H1 (cell line): ENCODE results near the gene GSTO2. TPM values are rescaled to one million over a fixed set of nuclear protein-coding genes. Genes with fewer than 3 reads are reported as not detected.

ENCODE experiments used
- BACH1 ChIP-seq: IDR thresholded peaks from 2 replicates; pipeline ENCODE4 v1.6.1; 2012; ENCODE audit warnings: low read length, improper control_type of control experiment
- CTCF ChIP-seq, 3 experiments: IDR thresholded peaks; 1 replicate in 2 of 3; 2 replicates in 1 of 3; pipeline versions ENCODE4 v1.5.1 to v1.6.1; 2011; ENCODE audit warnings: low read length in 3 of 3, mild to moderate bottlenecking in 3 of 3, inconsistent platforms in 2 of 3, low read depth in 1 of 3, moderate library complexity in 1 of 3; ENCODE audit not compliant: insufficient read depth in 1 of 3; ENCODE audit errors: control extremely low read depth in 1 of 3
- GTF2F1 ChIP-seq: IDR thresholded peaks from 2 replicates; pipeline ENCODE4 v1.6.1; 2012; ENCODE audit warnings: low read depth, low read length, improper control_type of control experiment, borderline replicate concordance
- JUN ChIP-seq: IDR thresholded peaks from 2 replicates; pipeline ENCODE4 v1.6.1; 2011; ENCODE audit warnings: low read depth, mild to moderate bottlenecking, improper control_type of control experiment, low read length
- SIRT6 ChIP-seq: IDR thresholded peaks from one replicate; pipeline ENCODE4 v1.7.1; 2012; ENCODE audit warnings: low read length, inconsistent platforms
- SUZ12 ChIP-seq: fragments of 200-600 bp; sonication (generic); IDR thresholded peaks from 2 replicates; pipeline ENCODE4 v1.6.1; 2012; ENCODE audit warnings: mild to moderate bottlenecking, inconsistent platforms, low read length, moderate library complexity, mixed read lengths
- TAF1 ChIP-seq: IDR thresholded peaks from 2 replicates; pipeline ENCODE4 v1.6.1; 2011; ENCODE audit warnings: mild to moderate bottlenecking, low read depth, low read length
- polyA plus RNA-seq, 7 experiments: library from polyadenylated mRNA; depleted of rRNA in 3 of 7; stranded (reverse) in 5 of 7; unstranded in 2 of 7; fragments of >200 nt in 5 of 7; fragments of 200-250 nt in 2 of 7; gene quantifications; 1 replicate in 5 of 7; 2 replicates in 1 of 7; 4 replicates in 1 of 7; pipeline versions ENCODE4 v1.2.1 to v1.2.3, GENCODE V29; 2011 to 2013; ENCODE audit warnings: missing spikeins in 2 of 7, mixed read lengths in 2 of 7
- total RNA-seq: library from RNA; stranded (reverse); fragmentation: NEBNext Ultra II Directional; extraction: Animal tissue kit (Norgen Biotek cat#: 25700); gene quantifications from 2 replicates; pipeline ENCODE4 v1.2.1, GENCODE V29; 2021

GSTO2 gene
- total and polyA plus RNA-seq, 2 of the 8 experiments (the other 6 are each of a cell fraction or from before 2014, with no cell fraction given) = 13.1 to 41.7 TPM

DNA sequence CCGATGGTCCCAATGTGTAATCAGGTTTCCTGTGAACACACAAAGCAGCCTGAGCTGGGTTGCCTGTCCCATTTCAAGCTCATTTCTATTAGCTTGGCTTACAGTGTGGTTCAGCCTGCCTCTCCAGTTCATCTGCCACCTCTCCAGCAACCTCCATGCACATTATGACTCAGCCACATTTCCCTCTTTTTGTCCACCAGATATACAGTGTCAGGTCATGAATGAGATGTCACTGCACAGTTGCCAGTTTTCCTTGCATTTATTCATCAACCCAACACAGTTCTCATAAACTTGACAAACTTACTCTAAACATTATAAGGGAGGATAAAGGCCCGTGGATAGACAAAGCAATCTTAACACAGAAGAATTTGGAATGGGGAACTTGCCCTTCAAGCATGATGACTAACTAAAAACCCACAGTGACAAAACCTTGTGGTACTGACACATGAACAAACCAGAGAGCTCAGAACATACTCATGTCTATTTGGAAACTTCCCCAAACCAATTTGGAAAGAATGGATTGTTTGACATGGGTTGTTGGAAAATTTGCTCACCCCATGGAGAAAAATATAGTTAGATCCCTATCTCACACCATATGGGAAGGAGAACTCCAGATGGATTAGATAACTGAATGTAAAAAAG lies 82.2 kb downstream of the GSTO2 start (continued):
- no peak for TF ChIP-seq TAF1
- no peak for TF ChIP-seq BACH1
- no peak for TF ChIP-seq GTF2F1
- no peak for TF ChIP-seq SUZ12
- no peak for TF ChIP-seq SIRT6
- no peak for TF ChIP-seq CTCF (IDR thresholded peaks at IDR 0.05; ENCODE audit: control extremely low read depth in 1 of 3, insufficient read depth in 1 of 3, low read depth in 1 of 3, low read length in 3 of 3)
- no peak for TF ChIP-seq JUN
